ENCODE results near the gene STX2. TPM values are rescaled to one million over a fixed set of nuclear protein-coding genes. Genes with fewer than 3 reads are reported as not detected.
A peak's percentile ranks its signal among the peaks of the same experiment; 100 is the strongest.

STX2 gene
- total RNA-seq, 1 experiment from 2014 or later = 11.2 TPM

DNA sequence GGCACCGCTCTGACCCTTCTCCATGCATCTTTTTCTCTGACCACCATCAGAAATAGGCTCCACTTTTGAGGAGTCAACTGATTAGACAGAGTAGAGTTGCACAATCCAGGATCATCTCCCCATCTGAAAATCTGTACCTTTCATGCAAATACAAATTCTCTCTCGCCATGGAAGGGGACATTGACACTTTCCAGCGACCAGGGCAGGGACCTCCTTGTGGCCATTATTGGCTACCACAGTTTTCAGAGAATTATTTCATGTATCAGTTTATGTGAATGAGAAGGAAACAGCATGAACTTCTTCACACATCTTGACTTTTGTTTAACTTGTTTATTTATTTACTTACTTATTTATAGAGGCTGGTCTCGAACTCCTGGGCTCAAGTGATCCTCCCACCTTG is 19.0 kb upstream of the STX2 start:
- Histone ChIP-seq H3K9me3 (peaks cover 12% of the 10 kb centered on the region), H3K36me3 (ENCODE audit: control insufficient read depth, insufficient read depth, low read length) (no peaks in the 10 kb centered on the region), H3K4me3 (ENCODE audit: low read depth, low read length) (no peak overlapping the region), H3K4me1 (peaks cover 11% of the 10 kb centered on the region), H3K27me3 (replicated peaks; ENCODE audit: control insufficient read depth, insufficient read depth, low read length) (no peaks in the 10 kb centered on the region)
- POLR2A ChIA-PET = no interaction called here
- DNase-seq = no peak
- Mint-ChIP-seq H3K4me1 (ENCODE audit: low read depth, unreplicated experiment) (peaks cover 9% of the 10 kb centered on the region), H3K36me3 (ENCODE audit: insufficient read depth, unreplicated experiment) (no peaks in the 10 kb centered on the region), H3K4me3 (ENCODE audit: unreplicated experiment) (no peak overlapping the region), H3K27me3 (ENCODE audit: insufficient read depth, unreplicated experiment) (no peaks in the 10 kb centered on the region), H3K9me3 (ENCODE audit: unreplicated experiment) (peaks cover 11% of the 10 kb centered on the region), H3K27ac (ENCODE audit: unreplicated experiment) (no peak overlapping the region)
- intact Hi-C loops (cut with micrococcal nuclease; ENCODE audit: unreplicated experiment) = no loop called here
- CTCF ChIA-PET = no interaction called here
- TF ChIP-seq, protein P1, sequence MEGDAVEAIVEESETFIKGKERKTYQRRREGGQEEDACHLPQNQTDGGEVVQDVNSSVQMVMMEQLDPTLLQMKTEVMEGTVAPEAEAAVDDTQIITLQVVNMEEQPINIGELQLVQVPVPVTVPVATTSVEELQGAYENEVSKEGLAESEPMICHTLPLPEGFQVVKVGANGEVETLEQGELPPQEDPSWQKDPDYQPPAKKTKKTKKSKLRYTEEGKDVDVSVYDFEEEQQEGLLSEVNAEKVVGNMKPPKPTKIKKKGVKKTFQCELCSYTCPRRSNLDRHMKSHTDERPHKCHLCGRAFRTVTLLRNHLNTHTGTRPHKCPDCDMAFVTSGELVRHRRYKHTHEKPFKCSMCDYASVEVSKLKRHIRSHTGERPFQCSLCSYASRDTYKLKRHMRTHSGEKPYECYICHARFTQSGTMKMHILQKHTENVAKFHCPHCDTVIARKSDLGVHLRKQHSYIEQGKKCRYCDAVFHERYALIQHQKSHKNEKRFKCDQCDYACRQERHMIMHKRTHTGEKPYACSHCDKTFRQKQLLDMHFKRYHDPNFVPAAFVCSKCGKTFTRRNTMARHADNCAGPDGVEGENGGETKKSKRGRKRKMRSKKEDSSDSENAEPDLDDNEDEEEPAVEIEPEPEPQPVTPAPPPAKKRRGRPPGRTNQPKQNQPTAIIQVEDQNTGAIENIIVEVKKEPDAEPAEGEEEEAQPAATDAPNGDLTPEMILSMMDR (IDR thresholded peaks at IDR 0.05; ENCODE audit: insufficient read depth in 1 of 2, low read depth in 1 of 2, low read length in 1 of 2, severe bottlenecking in 1 of 2, unreplicated experiment in 1 of 2) = no peak
- BruUV-seq (replicated peaks) = no TSS peak

DNA sequence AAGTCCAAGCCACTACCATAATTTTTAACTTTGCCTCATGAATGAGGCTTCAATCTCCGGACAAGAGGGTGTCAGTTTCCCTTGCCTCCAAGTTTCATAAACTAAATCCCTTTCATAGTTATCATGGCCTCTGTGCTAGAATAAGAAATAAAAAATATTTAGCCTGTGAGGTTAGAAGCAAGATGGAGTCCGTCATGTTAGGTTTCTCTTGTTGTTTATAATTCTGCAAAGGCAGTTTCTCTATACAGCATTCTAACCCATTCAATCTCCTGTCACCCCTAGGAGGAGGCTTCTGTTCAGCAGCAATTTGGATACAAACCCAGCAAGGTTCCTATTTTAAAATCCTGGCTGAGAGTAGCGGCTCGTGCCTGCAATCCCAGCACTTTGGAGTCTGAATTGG is 17.0 kb upstream of the STX2 start:
- BruUV-seq (replicated peaks) = no TSS peak
- intact Hi-C loops (cut with micrococcal nuclease; ENCODE audit: unreplicated experiment) = no loop called here
- CTCF ChIA-PET = no interaction called here
- POLR2A ChIA-PET = no interaction called here
- TF ChIP-seq, protein P1 (IDR thresholded peaks at IDR 0.05; ENCODE audit: insufficient read depth in 1 of 2, low read depth in 1 of 2, low read length in 1 of 2, severe bottlenecking in 1 of 2, unreplicated experiment in 1 of 2) = no peak
- H3K4me3 Mint-ChIP-seq (ENCODE audit: unreplicated experiment) = no peak overlapping the region
- no peak overlapping the region for H3K27ac Mint-ChIP-seq (ENCODE audit: unreplicated experiment)
- H3K36me3 ChIP-seq (ENCODE audit: control insufficient read depth, insufficient read depth, low read length) = no peaks in the 10 kb centered on the region
- no peak for DNase-seq
- H3K36me3 Mint-ChIP-seq (ENCODE audit: insufficient read depth, unreplicated experiment) = no peaks in the 10 kb centered on the region
- no peaks in the 10 kb centered on the region for H3K4me1 Mint-ChIP-seq (ENCODE audit: low read depth, unreplicated experiment)
- H3K4me3 ChIP-seq (ENCODE audit: low read depth, low read length) = no peak overlapping the region
- H3K9me3 ChIP-seq = peaks cover 12% of the 10 kb centered on the region
- no peaks in the 10 kb centered on the region for H3K27me3 Mint-ChIP-seq (ENCODE audit: insufficient read depth, unreplicated experiment)
- no peaks in the 10 kb centered on the region for H3K27me3 ChIP-seq (replicated peaks; ENCODE audit: control insufficient read depth, insufficient read depth, low read length)
- peaks cover 11% of the 10 kb centered on the region for H3K9me3 Mint-ChIP-seq (ENCODE audit: unreplicated experiment)
- no peaks in the 10 kb centered on the region for H3K4me1 ChIP-seq

DNA sequence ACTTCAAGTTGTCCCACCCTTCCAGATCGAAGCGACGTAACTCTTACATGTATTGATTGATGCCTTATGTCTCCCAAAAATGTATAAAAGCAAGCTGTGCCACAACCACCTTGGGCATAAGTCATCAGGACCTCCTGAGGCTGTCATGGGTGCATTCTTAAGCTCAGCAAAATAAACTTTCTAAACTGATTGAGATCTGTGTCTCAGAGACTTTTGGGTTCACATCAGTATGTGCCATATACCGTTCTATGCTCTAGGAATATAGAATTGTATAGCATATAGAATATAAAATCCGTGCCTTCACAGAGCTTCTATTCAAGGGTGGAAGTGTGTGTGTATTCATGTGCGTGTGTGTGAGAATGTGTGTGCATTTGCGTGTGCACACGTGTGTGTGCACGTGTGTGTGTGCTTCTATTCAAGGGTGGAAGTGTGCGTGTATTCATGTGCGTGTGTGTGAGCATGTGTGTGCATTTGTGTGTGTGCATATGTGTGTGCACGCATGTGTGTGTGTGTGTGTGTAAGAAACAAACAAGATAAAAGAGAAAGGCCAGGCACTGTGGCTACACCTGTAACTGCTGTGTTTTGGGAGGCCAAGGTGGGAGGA is 11.5 kb upstream of the STX2 start:
- peaks cover 5% of the 10 kb centered on the region for H3K9me3 ChIP-seq
- peak overlapping the region; percentile 14 for H3K4me3 Mint-ChIP-seq (ENCODE audit: unreplicated experiment)
- H3K27me3 Mint-ChIP-seq (ENCODE audit: insufficient read depth, unreplicated experiment) = no peaks in the 10 kb centered on the region
- H3K27me3 ChIP-seq (replicated peaks; ENCODE audit: control insufficient read depth, insufficient read depth, low read length) = no peaks in the 10 kb centered on the region
- no peak for DNase-seq
- no TSS peak for BruUV-seq (replicated peaks)
- intact Hi-C loops (cut with micrococcal nuclease; ENCODE audit: unreplicated experiment) = loop anchor here (1.0 kb wide), 2 partner anchors 13 to 21 kb away; no protein-coding TSS in a partner anchor
- H3K9me3 Mint-ChIP-seq (ENCODE audit: unreplicated experiment) = no peaks in the 10 kb centered on the region
- H3K4me1 Mint-ChIP-seq (ENCODE audit: low read depth, unreplicated experiment) = peaks cover 13% of the 10 kb centered on the region
- H3K36me3 ChIP-seq (ENCODE audit: control insufficient read depth, insufficient read depth, low read length) = no peaks in the 10 kb centered on the region
- peaks cover 20% of the 10 kb centered on the region for H3K4me1 ChIP-seq
- ChIA-PET CTCF (no interaction called here), POLR2A (no interaction called here)
- H3K36me3 Mint-ChIP-seq (ENCODE audit: insufficient read depth, unreplicated experiment) = peaks cover 8% of the 10 kb centered on the region
- H3K27ac Mint-ChIP-seq (ENCODE audit: unreplicated experiment) = peak overlapping the region; percentile 42
- TF ChIP-seq, protein P1 (IDR thresholded peaks at IDR 0.05; ENCODE audit: insufficient read depth in 1 of 2, low read depth in 1 of 2, low read length in 1 of 2, severe bottlenecking in 1 of 2, unreplicated experiment in 1 of 2) = no peak
- no peak overlapping the region for H3K4me3 ChIP-seq (ENCODE audit: low read depth, low read length)

Measured in Caco-2 (cell line).